Right lobe of liver (tissue), 4 donors: Measurements from ENCODE around the gene LCNL1.

ENCODE experiments used
- POLR2A ChIP-seq: fragments of 450-650 bp; IDR thresholded peaks from one replicate; pipeline ENCODE4 v1.6.1; 2017; ENCODE audit warnings: antibody characterized with exemption, mild to moderate bottlenecking
- TF ChIP-seq, protein P1 (sequence below), 4 donors: fragments of 200-600 bp in 3 of 4; fragments of 450-650 bp in 1 of 4; IDR thresholded peaks; one replicate each; pipeline versions ENCODE4 v1.5.1 to v1.8.0; 2016 to 2022; ENCODE audit warnings: antibody characterized with exemption in 4 of 4, mild to moderate bottlenecking in 2 of 4
- donor health status: DM: no; HTN: no; CAD: no.
- donor health status: DM: no; HTN: no; CAD: no.
- donor health status: DM: no; HTN: yes; CAD: no.

DNA sequence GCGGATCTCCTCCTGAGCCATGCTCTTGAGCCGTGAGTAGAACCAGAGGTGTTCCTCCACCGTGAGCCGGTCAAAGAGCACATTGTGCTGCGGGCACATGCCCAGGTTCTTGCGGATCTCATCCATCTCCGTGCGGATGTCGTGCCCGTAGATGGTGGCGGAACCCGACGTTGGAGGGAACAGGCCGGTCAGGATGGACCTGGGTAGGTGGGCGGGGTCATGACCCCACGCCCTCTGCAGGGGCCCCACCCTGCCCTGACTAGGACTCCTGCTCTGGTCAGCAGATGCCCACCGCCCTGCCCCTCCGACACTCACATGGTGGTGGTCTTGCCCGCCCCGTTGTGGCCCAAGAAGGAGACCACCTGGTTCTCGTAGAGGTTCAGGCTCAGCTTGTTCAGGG lies 33.2 kb downstream of the LCNL1 start:
- TF ChIP-seq, protein P1, sequence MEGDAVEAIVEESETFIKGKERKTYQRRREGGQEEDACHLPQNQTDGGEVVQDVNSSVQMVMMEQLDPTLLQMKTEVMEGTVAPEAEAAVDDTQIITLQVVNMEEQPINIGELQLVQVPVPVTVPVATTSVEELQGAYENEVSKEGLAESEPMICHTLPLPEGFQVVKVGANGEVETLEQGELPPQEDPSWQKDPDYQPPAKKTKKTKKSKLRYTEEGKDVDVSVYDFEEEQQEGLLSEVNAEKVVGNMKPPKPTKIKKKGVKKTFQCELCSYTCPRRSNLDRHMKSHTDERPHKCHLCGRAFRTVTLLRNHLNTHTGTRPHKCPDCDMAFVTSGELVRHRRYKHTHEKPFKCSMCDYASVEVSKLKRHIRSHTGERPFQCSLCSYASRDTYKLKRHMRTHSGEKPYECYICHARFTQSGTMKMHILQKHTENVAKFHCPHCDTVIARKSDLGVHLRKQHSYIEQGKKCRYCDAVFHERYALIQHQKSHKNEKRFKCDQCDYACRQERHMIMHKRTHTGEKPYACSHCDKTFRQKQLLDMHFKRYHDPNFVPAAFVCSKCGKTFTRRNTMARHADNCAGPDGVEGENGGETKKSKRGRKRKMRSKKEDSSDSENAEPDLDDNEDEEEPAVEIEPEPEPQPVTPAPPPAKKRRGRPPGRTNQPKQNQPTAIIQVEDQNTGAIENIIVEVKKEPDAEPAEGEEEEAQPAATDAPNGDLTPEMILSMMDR (IDR thresholded peaks at IDR 0.05): no peak
- no peak for TF ChIP-seq POLR2A
